ENCODE data around the gene VPS13A. TPM values are rescaled to one million over a fixed set of nuclear protein-coding genes. Genes with fewer than 3 reads are reported as not detected.

Gene VPS13A
- polyA plus RNA-seq, 3 donors from 2014 or later: 2.0 to 5.6 (median 4.5) TPM

DNA sequence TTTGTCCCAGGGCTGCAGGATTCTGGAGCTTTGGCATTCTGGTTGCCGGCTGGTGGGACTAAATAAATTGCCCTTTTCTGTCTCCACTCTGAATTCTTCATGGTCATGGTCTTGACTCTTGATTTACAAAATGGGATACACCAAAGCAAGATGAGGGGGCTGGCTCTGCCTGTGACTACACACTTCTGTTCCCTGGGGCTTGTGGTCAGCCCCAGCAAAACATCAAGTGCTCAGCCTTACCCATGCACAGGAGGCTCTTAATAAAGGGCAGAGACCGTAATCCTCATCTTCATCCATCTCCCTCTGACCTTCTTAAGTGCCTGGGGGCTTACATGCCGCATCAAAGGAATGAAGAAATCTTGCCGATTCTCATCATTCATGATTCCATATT, 272.7 kb downstream of the VPS13A start:
- Mint-ChIP-seq H3K4me1 (peaks cover 2 to 7% of the 10 kb centered on the region in 2 donors), H3K27ac (no peak overlapping the region), H3K27me3 (ENCODE audit: low read depth in 3 of 3) (peaks cover 0 to 4% (median 2%) of the 10 kb centered on the region in 3 donors), H3K9me3 (no peaks in the 10 kb centered on the region), H3K36me3 (peaks cover 0 to 4% (median 0%) of the 10 kb centered on the region in 3 donors), H3K4me3 (no peak overlapping the region)
- no peak for DNase-seq

DNA sequence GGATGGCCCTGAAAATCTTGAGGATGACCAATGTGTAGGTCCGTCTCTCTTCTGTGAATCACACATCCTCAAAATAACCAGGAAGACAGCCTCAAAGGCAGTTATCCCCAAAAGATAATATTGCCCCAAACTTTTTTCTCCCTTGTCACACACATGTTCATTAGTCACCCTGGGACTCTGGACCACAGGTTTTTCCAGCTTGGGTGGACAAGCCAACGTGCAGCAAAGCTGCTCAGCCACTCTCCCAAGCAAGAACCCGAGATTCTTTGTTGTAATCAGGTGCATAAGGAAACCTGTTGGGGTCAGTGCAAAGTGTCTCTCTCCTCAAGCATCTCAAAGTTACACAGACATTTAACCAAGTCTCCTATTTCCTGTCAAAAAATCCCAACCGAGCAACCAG, 274.2 kb downstream of the VPS13A start:
- DNase-seq: no peak
- Mint-ChIP-seq H3K36me3 (peaks cover 0 to 4% (median 0%) of the 10 kb centered on the region in 3 donors), H3K27me3 (ENCODE audit: low read depth in 3 of 3) (peaks cover 0 to 4% (median 2%) of the 10 kb centered on the region in 3 donors), H3K4me1 (peaks cover 2 to 7% of the 10 kb centered on the region in 2 donors), H3K9me3 (no peaks in the 10 kb centered on the region), H3K4me3 (no peak overlapping the region), H3K27ac (no peak overlapping the region)

DNA sequence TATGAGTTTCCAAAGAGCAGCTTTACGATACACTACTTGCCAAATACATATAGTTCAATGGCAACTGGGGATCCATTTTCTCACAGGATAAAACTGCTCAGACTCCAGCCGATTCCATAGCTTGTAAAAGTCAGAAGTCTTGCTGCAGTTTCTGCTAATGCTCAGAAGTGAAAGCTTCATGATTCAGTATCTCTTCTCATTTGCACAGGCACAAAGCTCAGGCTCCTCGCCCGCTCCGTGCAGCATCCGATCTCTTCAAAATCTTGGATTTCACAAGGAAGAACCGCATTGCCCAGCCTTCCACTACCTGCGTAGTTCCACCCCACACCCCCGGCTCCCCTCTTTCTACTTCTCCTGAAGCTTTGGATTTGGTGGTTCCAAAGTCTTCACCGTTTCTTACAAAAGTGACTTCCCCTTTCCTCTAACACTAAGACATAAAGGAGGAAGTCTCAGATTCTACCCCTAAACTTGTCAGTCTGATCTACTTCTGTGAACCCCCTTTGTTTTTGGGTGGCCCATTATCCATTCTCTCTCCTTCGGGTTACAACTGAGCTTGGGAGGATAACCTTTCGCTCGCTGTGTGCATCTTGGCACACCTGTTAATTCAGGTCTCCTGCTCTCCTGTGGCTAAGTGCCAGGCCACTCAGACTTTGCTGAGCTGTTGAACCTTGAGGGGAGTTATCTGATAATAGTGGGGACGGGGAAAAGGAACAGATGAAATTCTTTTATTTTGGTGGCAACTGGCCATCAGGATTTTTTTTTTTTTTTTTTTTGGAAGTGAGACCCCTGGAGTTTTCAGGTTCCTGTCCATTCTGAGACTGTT, 276.7 kb downstream of the VPS13A start:
- peaks cover 0 to 5% (median 5%) of the 10 kb centered on the region in 3 donors for H3K27me3 Mint-ChIP-seq (ENCODE audit: low read depth in 3 of 3)
- H3K4me3 Mint-ChIP-seq: peak overlapping the region; percentile 38 to 78 (median 58)
- no peak overlapping the region for H3K27ac Mint-ChIP-seq
- no peaks in the 10 kb centered on the region for H3K36me3 Mint-ChIP-seq
- peaks cover 2 to 18% of the 10 kb centered on the region in 2 donors for H3K4me1 Mint-ChIP-seq
- no peaks in the 10 kb centered on the region for H3K9me3 Mint-ChIP-seq
- DNase-seq: no peak

DNA sequence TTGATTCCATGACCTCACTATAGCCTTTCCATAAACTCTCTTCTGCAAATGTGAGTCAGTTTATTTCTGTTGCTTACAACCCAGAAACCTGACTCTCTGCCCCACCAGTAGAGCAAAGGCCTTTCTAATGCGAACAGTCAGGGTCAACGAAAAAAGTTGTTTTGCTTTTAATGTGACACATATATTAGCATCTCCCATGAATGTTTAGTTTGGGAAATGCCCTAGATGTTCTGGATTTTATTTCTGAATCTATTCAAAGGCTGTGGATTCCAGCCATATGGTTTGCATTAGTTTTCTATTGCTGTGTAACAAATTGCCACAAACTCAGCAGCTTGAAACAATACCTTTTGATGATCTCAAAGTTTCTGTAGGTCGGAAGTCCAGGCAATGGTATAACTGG, 277.3 kb downstream of the VPS13A start:
- Mint-ChIP-seq H3K4me3 (no peak overlapping the region), H3K27ac (no peak overlapping the region), H3K4me1 (peaks cover 2 to 18% of the 10 kb centered on the region in 2 donors), H3K9me3 (no peaks in the 10 kb centered on the region), H3K27me3 (ENCODE audit: low read depth in 3 of 3) (peaks cover 0 to 6% (median 5%) of the 10 kb centered on the region in 3 donors), H3K36me3 (no peaks in the 10 kb centered on the region)
- no peak for DNase-seq

DNA sequence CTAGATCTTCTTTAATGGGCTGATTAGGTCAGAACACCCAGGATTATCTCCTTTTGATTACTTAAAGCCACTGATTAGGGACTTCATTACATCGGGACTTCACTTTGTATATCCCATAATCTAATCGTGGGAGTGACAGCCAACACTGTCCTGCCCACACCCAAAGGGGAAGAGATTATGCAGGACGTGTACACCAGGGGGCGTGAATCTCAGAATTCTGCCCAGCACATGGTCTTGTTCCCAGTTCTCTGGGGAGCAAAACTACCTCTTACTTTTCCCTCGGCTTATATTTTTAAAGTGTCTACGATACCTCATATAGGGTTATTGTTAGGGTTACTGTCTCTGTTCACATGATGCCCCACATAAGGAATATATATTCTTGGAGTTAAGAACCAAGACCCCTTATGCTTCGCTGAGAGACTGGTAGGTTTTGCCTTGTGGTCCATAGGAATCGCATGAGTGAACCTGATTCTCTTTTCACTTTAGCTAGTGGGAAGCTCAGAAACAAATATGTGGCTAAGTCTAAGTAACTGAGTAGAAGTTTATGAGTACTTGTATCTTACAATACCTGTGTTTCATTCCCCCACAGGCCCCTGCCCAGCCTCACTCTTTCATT, 278.1 kb downstream of the VPS13A start:
- no peak overlapping the region for H3K27ac Mint-ChIP-seq
- H3K4me3 Mint-ChIP-seq: no peak overlapping the region
- H3K27me3 Mint-ChIP-seq (ENCODE audit: low read depth in 3 of 3): peaks cover 0 to 6% (median 5%) of the 10 kb centered on the region in 3 donors
- H3K36me3 Mint-ChIP-seq: no peaks in the 10 kb centered on the region
- peak in 1 of 3 donors; percentile 4 for DNase-seq
- H3K9me3 Mint-ChIP-seq: no peaks in the 10 kb centered on the region
- peaks cover 2 to 18% of the 10 kb centered on the region in 2 donors for H3K4me1 Mint-ChIP-seq

DNA sequence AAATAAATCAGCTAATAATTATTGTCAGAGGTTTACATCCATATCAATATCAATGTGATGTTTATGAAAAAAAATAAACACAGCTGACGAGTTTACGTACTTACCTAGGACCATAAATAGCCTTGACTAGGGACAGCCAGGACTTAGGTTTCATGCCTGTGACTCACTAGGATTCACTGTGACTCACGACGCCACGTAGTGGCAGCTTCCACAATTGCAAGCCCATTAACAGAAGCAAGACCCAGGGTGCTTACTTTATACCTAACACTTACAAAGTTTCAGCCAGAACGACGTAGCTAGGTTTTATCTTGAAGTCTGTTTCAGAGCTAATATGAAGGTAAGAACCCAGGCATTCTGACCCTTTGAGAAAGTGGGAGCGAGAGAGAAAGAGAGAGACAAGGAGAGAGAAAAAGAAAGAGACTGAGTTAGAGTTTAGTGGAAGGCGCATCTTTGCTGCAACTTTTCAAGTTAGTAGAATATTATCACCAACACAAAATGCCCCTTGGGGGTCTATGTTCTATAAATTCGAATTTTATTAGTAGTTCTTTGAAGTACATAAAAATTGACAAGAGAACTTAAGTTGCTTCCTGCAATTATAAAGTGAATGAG, 279.6 kb downstream of the VPS13A start:
- no peak overlapping the region for H3K4me3 Mint-ChIP-seq
- peak; percentile 43 to 59 (median 57) for DNase-seq
- no peaks in the 10 kb centered on the region for H3K36me3 Mint-ChIP-seq
- H3K4me1 Mint-ChIP-seq: peaks cover 2 to 18% of the 10 kb centered on the region in 2 donors
- peak overlapping the region in 1 of 6 donors; percentile 56 for H3K27ac Mint-ChIP-seq
- H3K9me3 Mint-ChIP-seq: no peaks in the 10 kb centered on the region
- H3K27me3 Mint-ChIP-seq (ENCODE audit: low read depth in 3 of 3): peaks cover 0 to 6% (median 3%) of the 10 kb centered on the region in 3 donors

DNA sequence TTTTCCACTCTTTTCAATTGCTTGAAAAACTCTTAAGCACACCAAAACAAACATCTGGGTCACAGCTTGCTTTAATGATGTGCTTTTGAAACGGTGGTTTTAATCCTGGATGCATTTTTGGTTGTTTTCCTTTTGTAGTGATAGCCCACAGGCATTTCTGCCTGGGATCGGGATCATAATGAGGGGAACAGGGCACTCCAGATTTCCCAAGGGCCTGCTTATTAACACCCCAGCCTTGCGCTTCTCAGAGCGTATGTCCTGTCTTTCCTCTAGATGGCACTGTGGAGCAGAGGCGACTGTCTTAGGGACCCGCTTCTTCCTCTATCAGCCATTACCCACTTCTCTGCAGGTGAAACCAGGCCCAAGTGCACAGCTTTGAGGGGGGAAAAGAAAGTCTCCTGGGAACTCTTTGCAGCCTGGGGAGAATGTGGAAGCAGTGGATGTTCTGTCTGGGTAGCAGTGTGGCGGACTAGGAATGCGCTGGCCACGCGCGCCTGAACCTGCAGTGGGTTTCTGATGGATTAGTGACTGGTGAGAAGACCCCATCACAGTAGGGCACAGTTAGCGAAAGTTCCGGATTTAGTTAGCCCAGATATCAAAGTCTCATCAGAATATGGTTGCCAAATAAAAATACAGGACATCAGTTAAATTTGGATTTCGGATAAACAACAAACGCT, 280.7 kb downstream of the VPS13A start:
- no peaks in the 10 kb centered on the region for H3K9me3 Mint-ChIP-seq
- H3K27ac Mint-ChIP-seq: no peak overlapping the region
- H3K36me3 Mint-ChIP-seq: no peaks in the 10 kb centered on the region
- H3K4me1 Mint-ChIP-seq: peaks cover 2 to 18% of the 10 kb centered on the region in 2 donors
- peak; percentile 20 to 51 (median 41) for DNase-seq
- peaks cover 0 to 6% (median 3%) of the 10 kb centered on the region in 3 donors for H3K27me3 Mint-ChIP-seq (ENCODE audit: low read depth in 3 of 3)
- no peak overlapping the region for H3K4me3 Mint-ChIP-seq

DNA sequence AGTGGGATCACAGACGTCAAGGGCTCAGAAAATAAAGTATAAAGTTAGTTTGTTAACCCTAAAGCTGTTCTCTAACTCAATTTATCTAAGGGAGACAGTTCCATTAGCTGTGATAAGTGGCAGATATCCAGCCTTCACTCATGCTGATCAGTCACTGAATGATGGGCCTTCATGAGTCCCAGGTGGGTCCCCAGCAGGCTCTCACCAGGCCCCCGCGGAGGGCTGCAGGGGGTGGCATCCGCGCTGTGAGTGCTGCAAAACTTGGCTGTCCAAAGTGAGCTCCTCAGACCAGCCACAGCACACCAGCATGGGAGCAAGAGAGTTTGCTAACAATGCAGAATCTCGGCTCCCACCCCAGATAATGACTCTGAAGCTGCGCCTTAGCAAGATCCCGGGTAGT, 283.6 kb downstream of the VPS13A start:
- Mint-ChIP-seq H3K27me3 (ENCODE audit: low read depth in 3 of 3) (peaks cover 1 to 5% (median 5%) of the 10 kb centered on the region in 3 donors), H3K4me1 (peaks cover 0 to 11% of the 10 kb centered on the region in 2 donors), H3K36me3 (no peaks in the 10 kb centered on the region), H3K27ac (no peak overlapping the region), H3K4me3 (no peak overlapping the region), H3K9me3 (no peaks in the 10 kb centered on the region)
- DNase-seq: no peak

DNA sequence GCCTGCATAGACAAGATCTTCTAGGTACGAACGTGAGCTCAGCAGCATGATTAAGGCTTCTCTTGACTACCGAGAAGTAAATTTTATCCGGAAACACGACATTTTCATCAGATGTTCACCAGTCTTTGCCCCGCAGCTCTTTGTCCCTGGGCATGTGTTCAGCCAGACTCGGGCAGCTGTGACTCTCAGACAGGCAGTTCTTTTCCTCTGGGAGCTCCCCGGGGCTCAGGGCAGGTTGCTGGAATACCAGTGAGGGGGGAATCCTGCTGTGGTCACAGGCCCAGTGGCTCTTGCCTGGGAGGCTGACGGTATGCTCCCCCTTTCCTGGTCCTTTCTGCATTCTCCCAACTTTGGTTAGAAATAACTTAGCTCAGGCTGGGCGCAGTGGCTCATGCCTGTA, 284.7 kb downstream of the VPS13A start:
- no peak for DNase-seq
- Mint-ChIP-seq H3K27me3 (ENCODE audit: low read depth in 3 of 3) (peaks cover 0 to 11% (median 2%) of the 10 kb centered on the region in 3 donors), H3K9me3 (no peaks in the 10 kb centered on the region), H3K36me3 (no peaks in the 10 kb centered on the region), H3K27ac (no peak overlapping the region), H3K4me3 (no peak overlapping the region), H3K4me1 (peaks cover 0 to 7% of the 10 kb centered on the region in 2 donors)

DNA sequence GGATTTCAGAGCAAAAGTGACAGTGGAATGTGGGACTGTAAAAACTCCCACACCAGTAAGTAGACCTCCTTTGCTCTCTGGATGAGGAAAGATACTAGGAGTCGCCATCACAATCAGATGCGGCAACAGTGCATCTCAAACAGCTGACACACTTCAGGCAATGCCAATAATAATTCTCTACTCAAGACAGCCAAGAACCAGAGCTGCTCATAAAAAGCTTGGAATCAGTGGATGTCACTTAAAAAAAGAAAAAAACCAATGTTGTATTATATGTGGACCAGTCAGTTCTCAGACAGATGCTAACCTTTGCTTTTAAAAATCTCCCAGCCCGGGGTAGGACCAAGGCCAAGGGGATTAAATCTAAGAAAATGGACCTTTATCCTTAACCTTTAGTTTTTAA, 285.8 kb downstream of the VPS13A start:
- no peak for DNase-seq
- no peak overlapping the region for H3K4me3 Mint-ChIP-seq
- peaks cover 0 to 12% (median 2%) of the 10 kb centered on the region in 3 donors for H3K27me3 Mint-ChIP-seq (ENCODE audit: low read depth in 3 of 3)
- H3K9me3 Mint-ChIP-seq: no peaks in the 10 kb centered on the region
- H3K36me3 Mint-ChIP-seq: no peaks in the 10 kb centered on the region
- H3K27ac Mint-ChIP-seq: no peak overlapping the region
- H3K4me1 Mint-ChIP-seq: peaks cover 0 to 2% of the 10 kb centered on the region in 2 donors

DNA sequence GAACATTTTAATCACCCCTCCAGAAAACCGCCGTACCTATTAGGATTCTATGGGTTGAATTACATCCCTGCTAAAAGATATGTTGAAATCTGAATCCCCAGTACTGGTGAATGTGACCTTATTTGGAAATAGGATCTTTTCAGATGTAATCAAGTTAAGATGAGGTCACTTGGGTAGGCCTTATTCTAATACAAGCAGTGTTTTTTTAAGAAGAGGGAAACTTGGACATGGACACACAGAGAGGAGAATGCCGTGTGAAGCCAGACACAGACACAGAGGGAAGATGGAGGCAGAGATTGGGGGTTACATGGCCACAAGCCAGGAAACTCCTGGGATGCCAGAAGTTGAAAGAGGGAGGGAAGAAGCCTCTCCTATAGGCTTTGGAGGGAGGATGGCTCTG, 287.3 kb downstream of the VPS13A start:
- Mint-ChIP-seq H3K4me1 (no peaks in the 10 kb centered on the region), H3K27ac (no peak overlapping the region), H3K4me3 (no peak overlapping the region), H3K36me3 (no peaks in the 10 kb centered on the region), H3K9me3 (no peaks in the 10 kb centered on the region), H3K27me3 (ENCODE audit: low read depth in 3 of 3) (peaks cover 0 to 12% (median 0%) of the 10 kb centered on the region in 3 donors)
- no peak for DNase-seq

DNA sequence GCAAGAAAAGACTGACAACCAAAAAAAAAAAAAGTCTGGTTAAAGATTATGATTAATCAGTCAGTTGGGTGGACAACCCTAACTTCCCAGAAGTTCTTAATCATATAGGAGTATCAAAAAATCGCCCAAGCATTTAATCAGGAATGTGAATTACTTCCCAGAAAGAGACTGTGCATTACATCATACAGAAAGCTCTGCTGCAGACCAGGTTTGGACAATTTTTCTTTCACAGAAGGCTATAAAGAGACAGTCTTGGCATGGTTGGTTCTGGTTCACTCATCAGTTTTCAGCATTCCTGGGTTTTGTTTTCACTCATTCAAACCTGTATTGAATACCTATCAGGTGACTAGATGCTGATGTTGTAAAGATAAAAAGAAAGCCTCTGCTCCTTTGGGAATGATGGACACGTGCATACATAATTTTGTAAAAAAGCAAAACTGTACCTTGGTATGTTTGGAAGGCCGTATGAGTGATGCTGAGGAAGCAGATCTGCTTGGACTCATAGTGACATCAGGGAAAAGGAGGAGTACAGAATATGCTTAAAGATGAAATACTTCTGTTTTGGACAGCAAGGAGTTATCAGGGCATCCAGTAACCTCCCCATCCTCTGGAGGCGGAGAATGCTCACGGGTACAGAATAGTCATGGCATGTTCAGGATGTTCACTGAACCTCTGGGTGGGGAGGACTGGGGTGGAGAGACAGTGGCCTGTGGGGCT, 292.3 kb downstream of the VPS13A start:
- no peak overlapping the region for H3K27ac Mint-ChIP-seq
- H3K36me3 Mint-ChIP-seq: no peaks in the 10 kb centered on the region
- H3K4me3 Mint-ChIP-seq: no peak overlapping the region
- H3K4me1 Mint-ChIP-seq: no peaks in the 10 kb centered on the region
- peaks cover 0 to 2% (median 0%) of the 10 kb centered on the region in 6 donors for H3K9me3 Mint-ChIP-seq
- no peak for DNase-seq
- peaks cover 0 to 9% (median 2%) of the 10 kb centered on the region in 3 donors for H3K27me3 Mint-ChIP-seq (ENCODE audit: low read depth in 3 of 3)
